ENCODE measurements around the gene HSPG2.

Gene HSPG2

GRCh38 chr1:21861602-21862429 is 75.3 kb downstream of the HSPG2 start:
- DNase-seq (ENCODE audit: low read depth), result no peak

DNA sequence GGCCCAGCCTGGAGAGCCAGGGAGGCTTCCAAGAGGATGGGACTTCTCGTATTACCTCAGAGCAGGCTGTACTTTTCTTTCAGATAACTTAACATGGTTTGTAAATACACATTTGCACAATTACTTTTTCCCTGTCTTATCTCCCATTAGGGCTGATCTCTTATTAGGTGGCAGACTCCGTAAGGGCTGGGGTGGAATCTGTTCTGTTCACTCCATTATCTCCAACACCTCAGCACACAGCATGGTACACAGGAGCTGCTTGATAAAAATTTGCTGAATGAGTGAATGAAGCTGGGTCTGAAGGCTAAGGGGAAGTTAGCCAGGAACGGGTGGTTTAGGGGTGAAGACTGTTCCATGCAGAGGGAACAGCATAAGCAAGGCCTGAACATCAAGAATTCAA is 76.1 kb downstream of the HSPG2 start:
- DNase-seq (ENCODE audit: low read depth), result no peak

GRCh38 chr1:21859669-21860179 is 77.4 kb downstream of the HSPG2 start:
- no peak for DNase-seq (ENCODE audit: low read depth)

DNA sequence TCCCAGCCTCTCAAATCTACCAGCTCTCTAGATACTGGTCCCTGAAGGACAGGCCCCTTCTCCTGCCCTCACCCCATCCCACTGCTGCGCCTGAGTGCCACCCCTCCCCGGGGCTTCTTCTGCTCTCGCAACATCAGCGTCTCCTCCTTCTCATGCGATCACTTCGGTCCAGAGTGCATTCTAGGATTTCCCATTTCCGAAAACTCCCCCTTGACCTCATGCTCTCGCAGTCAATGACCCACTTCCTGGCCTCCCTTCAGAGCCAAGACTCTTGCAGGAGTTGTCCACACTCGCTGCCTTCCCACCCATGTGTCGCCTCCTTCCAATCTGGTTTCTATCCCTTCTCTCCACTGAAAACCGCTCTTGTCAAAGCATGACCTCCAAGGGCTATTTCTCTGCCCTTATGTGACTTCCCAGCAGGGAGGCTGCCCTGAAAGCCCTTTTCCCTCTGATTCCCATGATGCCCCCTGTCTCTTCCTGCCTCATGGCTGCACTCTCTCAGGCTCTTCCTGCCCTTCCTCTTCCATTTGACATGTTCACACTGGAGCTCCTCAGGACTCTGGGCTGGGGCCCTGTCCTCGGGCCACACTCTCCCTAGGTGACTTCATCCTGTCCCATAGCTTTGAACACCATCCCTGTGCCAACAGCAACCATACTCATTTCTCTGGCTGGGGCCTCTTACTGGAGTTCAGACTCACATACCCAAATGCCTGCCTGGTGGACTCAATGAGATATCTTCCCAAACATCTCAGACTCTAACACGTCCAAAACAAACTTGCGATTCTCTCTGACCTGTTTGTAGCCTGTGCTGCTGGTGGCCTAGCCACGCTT is 79.1 kb downstream of the HSPG2 start:
- no peak for DNase-seq (ENCODE audit: low read depth)

- no peak for DNase-seq (ENCODE audit: low read depth)
Measured at GRCh38 chr1:21857142-21857839, 79.8 kb downstream of the HSPG2 start.

- no peak for DNase-seq (ENCODE audit: low read depth)
Measured at GRCh38 chr1:21855257-21856096, 81.6 kb downstream of the HSPG2 start.

DNA sequence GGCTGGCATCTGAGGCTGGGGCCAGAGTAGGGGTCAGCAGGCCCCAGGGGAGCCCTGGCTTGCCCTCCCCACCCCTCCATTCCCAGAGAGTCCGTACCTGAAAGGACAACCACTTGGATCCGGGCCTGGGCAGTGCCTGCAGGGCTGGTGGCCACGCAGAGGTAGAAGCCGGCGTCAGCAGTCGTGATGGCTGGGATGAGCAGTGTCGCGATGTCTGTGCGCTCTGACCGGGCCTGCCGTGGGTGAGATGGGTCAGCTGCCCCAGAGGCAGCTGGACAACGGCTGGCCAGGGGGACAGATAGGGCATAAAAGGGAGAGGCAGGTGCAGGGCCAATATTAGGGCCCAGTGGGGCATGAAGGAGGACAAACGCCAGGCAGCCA is 82.4 kb downstream of the HSPG2 start:
- no peak for DNase-seq (ENCODE audit: low read depth)

GRCh38 chr1:21854090-21854750 is 82.9 kb downstream of the HSPG2 start:
- DNase-seq (ENCODE audit: low read depth), result no peak

- DNase-seq (ENCODE audit: low read depth), result no peak
Measured at GRCh38 chr1:21853131-21853427, 84.0 kb downstream of the HSPG2 start.

DNA sequence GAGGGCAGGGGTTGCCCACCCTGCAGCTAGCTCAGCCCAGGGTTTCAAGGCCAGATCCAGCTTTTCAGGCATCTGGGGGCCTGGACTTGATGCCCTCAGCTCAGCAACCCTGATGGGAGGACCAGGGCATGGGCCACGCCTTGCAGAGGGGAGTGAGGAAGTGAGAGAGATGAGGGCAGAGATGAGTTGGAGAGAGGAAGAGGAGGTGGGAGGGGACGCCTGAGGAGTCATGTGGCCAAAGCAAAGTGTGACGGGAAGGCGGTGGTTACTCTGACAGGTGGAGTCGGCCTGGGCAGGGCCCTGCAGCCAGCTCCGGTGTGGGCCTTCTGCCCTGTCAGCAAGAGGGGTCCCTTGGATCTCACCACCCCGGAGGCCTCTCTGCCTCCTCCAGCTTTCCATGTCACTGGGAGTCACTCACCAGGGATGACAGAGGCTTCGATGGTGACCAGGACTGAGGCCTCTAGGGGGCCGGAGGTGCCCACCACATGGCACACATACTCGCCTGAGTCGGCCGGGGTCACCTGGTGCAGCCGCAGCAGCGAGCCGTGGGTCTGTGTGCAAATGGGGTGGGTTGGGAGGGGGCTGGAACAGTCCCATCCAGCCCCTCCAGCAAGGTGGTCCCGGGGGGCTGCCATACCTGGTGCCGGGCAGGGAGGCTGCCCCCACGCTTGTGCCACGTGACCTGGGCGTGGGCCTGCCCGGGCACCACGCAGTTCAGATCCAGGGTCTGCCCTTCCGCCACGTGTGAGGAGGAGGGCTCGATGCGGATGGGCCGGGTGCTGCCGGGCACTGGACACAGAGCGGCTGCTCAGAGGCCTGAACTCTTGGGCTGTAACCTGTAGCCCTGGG is 84.6 kb downstream of the HSPG2 start:
- DNase-seq (ENCODE audit: low read depth), result no peak

DNA sequence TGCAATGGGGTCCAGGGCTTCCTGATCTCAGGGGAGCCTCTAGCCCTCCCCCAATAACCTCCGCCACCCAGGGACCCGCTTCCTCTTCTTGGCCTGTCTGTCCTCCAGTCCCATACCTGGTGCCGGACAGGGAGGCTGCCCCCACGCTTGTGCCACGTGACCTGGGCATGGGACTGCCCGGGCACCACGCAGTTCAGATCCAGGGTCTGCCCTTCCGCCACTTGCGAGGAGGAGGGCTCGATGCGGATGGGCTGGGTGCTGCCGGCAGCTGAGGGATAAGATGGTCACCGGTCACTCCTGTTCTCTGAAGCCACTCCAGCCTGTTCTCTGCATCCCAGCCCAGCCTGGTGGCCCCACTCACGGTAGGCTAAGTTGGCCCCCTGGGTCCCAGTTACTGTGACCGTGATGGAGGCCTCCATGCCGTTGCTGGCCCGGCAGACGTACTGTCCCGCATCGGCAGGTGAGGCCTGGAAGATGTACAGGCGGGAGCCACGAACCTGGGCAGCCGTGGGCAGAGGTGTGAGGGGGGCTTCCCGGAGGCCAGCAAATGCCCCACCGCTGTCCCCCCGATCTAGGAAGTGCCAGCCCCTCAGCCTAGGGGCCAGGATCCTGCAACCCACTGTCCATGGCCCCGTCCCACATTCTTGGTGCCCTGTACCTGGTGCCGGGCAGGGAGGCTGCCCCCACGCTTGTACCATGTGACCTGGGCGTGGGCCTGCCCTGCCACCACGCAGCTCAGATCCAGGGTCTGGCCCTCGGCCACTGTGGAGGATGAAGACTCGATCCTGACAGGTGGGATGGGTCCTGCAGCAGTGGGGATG is 85.5 kb downstream of the HSPG2 start:
- DNase-seq (ENCODE audit: low read depth), result no peak

GRCh38 chr1:21849909-21850576 is 87.1 kb downstream of the HSPG2 start:
- no peak for DNase-seq (ENCODE audit: low read depth)

DNA sequence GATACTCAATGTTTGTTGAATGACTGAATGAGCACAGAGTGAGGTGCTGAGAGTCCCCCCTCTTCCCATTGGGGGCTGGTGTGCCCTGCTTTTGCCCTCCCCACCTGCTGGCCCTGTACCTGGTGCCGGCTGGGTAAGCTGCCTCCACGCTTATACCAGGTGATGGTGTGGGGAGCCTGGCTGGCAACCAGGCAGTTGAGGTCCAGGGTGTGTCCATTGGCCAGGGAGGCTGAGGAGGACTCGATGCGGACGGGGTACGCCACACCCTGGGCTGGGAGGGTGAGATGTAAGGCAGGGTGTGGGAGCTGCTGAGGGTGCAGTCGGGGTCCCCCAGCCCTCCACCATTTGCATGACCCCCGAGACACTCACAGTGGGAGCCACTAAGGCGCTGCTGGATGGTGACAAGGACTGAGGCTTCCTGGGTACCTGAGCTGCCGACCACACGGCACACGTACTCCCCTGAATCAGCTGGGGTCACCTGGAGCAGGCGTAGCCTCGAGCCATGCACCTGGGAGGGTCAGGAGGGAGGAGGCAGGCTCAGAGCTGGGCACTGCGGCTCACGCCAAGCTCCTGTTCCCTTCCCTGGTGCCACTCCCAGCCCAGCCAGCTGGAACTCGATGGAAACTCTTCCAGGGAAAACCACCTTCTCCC is 88.5 kb downstream of the HSPG2 start:
- DNase-seq (ENCODE audit: low read depth), result no peak

DNA sequence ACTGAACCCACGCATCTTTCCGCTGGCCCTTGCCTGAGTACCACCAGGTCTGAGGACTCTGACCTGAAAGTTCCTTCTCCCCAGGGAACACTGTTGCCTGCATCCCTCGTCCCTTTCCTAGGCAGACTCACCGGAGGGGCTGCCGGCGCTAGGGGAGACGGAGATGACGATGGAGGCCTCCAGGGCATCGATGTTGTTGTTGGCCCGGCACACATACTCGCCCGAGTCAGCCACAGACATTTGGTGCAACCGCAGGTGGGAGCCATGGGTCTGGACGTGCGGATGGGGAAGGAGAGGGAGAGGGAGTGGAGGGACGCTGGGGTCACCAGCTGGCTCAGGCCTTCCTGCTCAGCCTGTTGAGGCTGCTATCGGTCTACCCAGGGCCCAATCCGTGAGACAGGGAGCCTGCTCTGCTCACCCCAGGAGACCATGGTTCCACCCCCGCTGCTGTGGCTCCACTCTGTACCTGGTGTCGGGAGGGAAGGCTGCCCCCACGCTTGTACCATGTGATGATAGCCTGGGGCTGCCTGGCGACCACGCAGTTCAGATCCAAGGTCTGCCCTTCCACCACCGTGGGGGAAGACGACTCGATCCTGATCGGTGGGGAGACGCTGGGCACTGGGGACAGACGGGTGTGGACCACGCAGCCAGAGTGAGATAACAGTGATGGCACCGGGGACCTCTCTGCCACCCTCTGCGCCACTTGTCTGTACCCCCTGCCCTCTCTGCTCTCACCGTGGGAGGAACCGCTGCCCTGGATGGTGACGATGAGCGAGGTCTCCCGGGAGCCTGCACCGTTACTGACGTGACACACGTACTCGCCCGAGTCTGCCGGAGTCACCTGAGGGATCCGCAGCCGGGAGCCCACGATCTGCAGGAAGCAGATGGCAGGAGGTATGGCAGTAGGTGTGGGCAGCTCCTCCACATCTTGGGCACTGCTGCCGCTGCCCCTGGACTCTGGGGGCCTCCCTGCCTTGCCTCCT is 89.6 kb downstream of the HSPG2 start:
- DNase-seq (ENCODE audit: low read depth), result no peak

DNA sequence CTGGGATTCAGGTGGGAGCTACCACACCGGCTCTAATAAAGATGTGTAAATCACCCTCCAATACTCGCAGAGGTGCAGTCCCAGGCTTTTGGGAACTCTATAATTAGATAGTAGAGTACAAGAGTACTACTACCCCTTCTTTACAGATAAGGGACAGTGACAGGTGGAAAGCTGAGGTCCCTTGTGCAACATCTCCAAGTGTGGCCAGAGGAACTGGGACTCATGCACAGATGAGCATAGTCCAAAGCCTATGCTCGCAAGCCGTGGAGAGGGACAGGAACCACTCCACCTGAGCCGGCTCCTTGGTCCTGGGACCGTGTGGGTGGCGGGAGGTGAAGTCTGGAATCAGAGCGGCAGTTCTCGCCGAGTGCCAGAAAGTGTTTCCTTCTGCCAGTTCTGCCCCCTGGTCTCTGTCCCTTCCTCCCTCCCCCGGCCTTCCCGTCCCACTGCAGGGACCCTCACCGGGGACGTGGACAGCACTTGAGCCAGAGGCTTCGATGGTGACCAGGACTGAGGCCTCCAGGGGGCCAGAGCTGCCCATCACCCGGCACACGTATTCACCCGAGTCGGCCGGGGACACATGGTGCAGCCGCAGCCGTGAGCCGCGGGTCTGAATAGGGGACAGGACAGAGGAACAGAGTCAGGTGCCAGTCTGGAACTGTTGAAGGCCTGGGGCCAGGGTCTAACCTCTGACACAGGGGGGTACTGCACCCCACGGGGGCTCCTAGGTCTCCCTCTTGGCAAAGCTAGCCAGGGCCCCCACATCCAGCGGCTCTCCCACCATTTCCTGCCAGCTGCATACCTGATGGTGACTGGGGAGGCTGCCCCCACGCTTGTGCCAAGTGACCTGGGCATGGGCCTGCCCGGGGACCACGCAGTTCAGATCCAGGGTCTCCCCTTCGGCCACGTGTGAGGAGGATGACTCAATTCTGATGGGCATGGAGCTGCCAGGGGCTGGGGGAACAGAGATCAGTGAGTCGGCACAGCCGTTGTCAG is 91.2 kb downstream of the HSPG2 start:
- no peak for DNase-seq (ENCODE audit: low read depth)

GRCh38 chr1:21843996-21844395 is 93.1 kb downstream of the HSPG2 start:
- no peak for DNase-seq (ENCODE audit: low read depth)

Data from stimulated activated CD8-positive, alpha-beta memory T cell treated with anti-CD3 and anti-CD28 coated beads, Interleukin-15, amount 100 ng/mL, for 1 hour (primary cell).